GM18511 (cell line): ENCODE measurements around the gene AGAP1.

Experiments
- ATAC-seq: cut with Tn5 transposase; IDR thresholded peaks from one replicate; pipeline ENCODE4 v1.9.1; 2021; ENCODE audit warnings: mild to moderate bottlenecking, moderate library complexity; ENCODE audit not compliant: unreplicated experiment

Gene AGAP1

DNA sequence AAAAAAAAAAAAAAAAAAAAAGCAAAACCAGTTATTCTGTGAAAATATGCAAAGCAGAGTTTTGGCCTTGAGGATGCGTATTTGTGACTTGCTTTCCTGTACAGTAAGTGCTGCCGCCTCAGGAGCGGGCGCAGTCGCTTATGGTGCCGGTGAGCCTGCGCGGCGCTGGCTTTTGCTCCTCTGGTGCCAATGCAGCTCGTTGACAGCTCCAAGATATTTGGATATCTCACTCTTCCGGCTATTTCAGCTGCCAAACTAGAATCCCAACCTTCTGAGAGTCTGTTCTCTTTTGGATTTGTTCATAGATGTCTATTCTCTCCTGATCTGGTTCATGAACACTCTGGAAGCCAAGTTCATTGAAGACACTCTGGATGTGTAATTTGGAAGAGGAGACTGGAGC is 184.1 kb downstream of the AGAP1 start:
- no peak for ATAC-seq

DNA sequence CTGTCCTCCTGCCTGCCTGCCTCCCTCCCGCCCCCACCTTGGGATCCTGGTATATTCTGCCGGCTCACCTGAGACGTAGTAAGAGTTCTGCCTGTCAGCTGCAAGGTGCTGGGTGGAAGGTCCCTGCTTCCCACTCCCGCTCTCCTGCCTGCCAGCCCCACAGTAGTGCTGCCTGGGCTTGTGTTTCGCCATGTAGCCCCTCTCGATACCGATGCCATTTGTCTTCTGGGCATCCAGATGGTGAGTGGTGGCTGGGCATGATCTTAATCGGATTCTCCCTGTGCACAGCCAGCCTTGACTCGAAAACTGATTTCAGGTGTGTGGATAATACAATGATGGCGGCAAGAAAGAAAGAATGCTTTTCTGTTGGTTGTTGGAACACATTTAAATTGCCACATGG is 184.9 kb downstream of the AGAP1 start:
- ATAC-seq = no peak

DNA sequence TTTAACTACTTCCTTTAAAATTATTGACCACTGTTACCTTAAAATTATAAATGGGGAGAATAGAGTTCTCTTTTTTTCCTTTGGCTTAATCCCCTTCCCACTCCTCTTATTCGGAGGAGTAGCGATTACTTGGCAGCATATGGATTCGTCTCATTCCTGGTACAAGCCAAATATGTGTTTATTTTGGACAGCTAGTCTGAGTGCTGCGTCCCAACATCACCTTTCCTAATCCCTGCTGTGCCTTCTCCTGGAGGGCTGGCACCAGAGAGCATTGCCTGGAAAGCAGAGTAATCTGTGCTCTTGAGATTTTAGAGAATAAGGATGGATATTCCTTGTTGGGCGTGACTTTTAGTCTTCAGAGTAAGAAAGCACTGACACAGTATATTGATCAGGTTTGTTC is 185.6 kb downstream of the AGAP1 start:
- ATAC-seq = no peak

DNA sequence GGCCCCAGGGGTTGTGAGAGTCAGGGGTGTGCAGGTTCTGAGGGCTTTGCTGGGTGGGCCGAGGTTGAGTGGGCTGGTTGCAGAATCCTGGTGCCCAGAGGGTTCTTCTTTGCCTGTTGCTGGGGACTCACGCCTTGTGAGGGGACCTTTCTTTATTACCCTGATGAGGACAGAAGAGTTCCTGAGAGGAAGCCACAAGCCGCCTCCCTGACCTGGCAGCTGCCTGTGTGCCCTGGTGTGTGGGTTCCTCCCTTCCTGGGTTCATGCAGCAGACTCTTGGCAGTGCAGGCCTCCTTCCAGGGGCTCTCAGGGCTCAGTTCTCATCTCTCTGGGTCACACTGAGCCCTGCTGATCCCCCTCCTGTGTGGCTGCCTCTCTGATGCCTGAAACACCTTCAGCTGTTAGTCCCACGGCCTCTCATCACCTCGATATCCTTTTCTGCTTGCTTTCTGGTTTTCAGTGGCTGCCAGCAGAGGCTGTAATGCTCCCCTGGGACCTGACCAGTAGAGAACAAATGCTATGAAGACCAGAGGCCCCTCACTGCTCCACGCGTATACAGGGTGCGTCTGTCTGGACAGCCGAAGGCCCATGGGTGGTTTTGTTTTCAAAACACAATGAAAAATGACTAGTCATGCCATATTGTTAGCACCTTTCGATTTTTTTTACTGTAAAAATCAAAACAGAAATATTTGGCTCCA is 191.3 kb downstream of the AGAP1 start:
- no peak for ATAC-seq

DNA sequence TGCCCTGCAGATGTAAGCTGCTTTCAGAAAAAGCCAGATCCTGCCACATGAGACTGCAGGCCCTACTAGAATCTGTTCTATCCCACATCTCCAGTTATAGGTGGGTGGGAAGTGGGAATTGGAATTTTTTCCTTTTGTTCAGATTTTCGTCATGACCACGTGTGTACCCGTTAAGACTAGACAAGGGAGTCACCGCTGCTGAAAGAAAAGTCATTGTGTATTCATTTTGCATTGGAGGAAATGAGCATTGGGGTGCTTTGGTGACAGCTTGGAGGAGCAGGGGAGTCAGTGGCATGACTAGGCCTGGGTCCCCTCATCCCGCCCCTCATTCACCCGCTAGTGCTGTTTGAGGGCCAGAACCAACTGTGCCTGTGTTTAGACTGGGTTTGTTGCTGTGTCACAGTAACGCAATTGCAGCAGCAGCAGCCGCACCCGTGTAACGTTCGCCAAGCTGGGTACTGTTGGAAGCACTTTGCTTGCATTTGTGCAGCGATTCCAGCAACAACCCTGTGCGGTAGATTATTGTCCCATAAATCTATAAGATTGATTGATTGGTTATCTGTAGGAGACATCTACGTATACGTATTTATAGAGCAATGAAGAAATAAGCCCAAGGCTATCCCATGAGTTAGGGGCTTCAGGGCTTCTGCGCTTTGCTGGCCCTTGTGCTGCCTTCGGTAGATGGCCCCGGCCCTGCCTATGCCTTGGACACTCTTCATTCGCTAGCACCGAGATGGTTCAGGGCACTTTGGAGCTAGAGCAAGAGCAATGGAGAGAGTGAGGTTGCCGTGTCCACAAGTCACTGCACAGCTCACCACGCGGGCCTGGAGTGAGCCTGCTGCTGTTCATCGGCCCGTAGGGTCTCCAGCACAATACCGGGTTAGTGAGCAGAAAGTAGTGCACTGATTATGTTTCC is 194.9 kb downstream of the AGAP1 start:
- ATAC-seq = no peak

DNA sequence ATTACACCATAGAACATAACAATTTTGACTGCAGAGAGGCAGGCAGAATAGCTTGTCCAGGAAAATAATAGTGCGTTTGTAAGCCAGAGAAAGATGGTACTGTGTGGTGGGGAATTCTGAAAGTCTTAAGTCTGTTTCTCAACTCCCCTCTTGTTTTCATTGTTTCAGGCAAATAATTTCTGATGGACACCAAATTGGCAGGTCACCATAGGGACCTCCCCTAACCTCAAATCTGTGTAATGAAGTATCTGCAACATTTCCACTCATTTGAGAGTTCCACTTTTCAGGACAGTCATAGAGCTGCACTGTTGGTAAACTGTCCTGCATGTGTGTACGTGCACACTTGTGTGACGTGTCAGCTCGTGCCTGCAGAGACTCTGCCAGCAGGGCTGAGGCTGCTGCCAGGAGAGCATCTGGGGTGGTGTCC is 195.6 kb downstream of the AGAP1 start:
- no peak for ATAC-seq

GRCh38 chr2:235690082-235690808 is 196.4 kb downstream of the AGAP1 start:
- no peak for ATAC-seq

GRCh38 chr2:235690809-235691450 is 197.1 kb downstream of the AGAP1 start:
- no peak for ATAC-seq

DNA sequence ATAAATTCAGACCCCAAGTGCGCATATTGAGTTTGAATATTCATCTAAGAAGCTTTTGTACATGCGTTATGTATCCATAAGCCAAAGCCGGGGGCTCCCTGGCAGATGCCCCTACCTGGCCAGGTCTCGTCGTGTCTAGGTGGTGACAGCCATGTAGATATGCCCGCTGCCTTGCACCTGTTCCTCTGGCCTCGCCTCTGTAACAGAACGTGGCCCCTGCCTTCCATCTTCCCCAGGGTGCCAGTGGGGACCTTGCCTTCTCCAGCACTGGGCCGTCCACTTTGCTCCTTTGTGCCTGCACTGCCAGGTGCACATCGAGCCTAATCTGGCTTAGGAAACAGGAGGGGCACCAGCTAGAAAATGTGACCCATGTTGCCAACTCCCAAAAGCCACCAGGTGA is 198.2 kb downstream of the AGAP1 start:
- ATAC-seq = no peak

- ATAC-seq = no peak
Measured at GRCh38 chr2:235692671-235693171, 198.9 kb downstream of the AGAP1 start.

GRCh38 chr2:235693279-235693678 is 199.4 kb downstream of the AGAP1 start:
- ATAC-seq = no peak

GRCh38 chr2:235694721-235695601 is 201.1 kb downstream of the AGAP1 start:
- ATAC-seq = no peak

DNA sequence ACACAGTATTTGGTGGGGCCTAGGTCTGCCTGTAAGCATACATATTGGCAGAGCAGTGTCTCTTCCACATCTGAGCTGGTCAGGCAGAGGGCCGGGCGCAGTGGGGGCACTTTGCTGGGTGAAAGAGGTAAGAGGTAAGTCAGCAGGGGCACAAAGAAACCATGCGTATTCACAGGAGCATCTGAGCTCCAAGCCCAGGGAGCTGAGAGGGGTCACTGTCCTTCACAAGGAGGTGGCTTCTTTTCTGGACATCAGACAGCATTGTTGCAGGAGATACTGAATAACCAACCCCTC is 201.7 kb downstream of the AGAP1 start:
- ATAC-seq = no peak

DNA sequence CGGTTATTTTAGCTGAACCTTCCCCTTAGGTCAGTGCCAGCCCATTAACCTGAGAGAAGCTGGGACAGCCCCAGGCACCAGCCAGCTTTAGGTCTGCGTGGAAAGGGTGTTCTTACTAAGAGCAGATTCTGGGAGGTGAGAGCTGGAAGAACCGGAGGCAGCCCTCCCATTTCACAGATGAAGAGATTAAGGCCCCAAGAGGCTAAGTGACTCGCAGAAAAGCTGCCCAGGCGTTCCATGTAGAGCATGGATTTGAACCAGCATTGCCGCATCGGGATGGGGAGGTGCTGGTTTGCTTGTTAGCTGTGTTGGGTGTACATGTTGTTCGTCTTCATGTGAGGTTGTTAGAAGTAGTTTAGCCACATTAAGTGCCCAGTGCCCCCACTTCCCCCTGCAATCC is 203.2 kb downstream of the AGAP1 start:
- ATAC-seq = no peak

- ATAC-seq = no peak
Measured at GRCh38 chr2:235698028-235698427, 204.2 kb downstream of the AGAP1 start.

DNA sequence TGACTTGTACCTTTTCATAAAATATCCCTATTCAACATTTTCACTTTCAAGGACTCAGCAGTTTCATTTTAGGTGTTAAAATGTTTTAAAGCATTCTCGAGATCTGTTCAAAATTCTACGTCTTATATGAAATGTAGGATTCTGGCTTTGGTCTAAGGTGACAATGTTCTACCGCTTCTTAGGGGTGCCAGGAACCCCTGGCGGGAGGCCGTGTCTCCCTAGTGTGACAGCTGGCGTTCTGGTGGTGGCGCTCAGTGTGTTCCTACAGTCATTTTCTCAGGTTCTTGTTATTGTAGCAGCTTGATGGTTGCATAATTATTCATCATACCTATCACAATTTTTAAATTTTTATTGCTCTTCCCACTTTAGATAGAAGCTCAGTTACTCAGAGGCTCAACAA is 204.6 kb downstream of the AGAP1 start:
- ATAC-seq = no peak

- ATAC-seq = no peak
Measured at GRCh38 chr2:235699576-235699975, 205.7 kb downstream of the AGAP1 start.

DNA sequence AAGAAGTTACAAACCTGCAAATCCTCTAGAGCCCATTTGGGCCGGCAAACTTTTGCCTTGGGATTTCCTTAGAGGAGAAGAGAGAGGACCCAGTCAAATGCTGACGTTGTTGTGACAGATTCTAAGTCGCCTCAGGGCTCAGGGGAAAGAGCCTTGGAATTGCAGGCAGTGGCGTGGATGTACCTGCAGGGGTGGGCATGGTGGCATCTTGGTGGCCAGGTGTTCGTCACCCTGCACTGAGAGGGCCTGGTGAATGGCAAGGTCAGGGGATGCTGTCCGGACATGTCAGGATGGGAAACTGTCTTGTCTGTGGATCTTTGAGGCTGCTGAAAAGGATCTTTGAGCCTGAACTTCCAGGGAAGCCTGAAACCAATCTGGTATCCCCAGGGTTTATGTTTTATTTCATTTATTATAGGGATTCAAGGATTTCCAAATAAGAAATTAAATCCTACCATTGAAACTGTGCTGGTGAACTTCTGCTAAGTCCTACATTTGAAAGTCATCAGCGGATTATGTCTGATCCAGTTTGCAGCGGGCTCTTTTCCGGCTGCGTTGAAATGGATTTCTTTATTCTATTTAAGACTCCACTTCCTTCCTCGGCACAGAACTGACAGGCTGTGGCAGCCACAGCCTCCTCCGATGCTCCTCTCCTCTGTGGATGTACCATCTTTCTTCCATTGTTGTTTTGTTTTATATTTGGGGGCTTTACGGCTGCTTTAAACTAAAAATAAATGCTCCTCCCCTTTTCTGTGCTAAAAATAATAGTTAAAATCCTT is 207.6 kb downstream of the AGAP1 start:
- ATAC-seq = no peak

DNA sequence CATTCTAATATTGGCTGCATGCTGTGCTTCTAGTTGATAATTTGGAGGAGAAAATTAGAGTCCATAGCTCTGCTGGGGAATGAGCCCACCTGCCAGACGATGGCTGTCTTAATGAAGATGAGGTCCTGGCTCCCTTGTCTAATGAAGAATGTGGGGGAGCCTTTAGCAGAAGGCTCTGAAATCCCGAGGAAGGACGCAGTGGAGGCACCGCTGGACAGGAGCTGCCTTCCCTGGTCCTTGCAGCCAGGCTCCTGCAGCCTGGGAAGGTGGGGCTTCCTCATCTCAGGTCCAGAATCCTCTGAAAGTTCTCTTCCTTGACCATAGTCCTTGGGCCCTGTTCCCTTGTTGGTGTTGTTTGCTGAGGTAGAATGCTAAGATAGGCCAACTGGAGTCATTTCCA is 208.3 kb downstream of the AGAP1 start:
- no peak for ATAC-seq
